CD14-positive monocyte (primary cell): ENCODE data around the gene ARID3B. TPM values are rescaled to one million over a fixed set of nuclear protein-coding genes. Genes with fewer than 3 reads are reported as not detected.
A peak's percentile ranks its signal among the peaks of the same experiment; 100 is the strongest.

Experiments used
- DNase-seq, 3 donors: peaks; one replicate each; pipeline ENCODE4 v3.0.0-alpha.2; 2011 to 2022
- H2AFZ ChIP-seq: 2 replicates; pipeline ENCODE4 v1.6.0; 2012; ENCODE audit warnings: mild to moderate bottlenecking, low read depth, low read length, inconsistent platforms; ENCODE audit not compliant: insufficient read depth, poor library complexity, severe bottlenecking
- H3K27ac ChIP-seq, 2 donors: 1 replicate in 1 of 2; 2 replicates in 1 of 2; pipeline ENCODE4 v1.5.1; 2012 to 2013; ENCODE audit warnings: low read length in 2 of 2, control low read depth in 1 of 2, inconsistent platforms in 1 of 2, low read depth in 1 of 2, mild to moderate bottlenecking in 1 of 2
- H3K27me3 ChIP-seq, 2 donors: one replicate each; pipeline versions ENCODE4 v1.6.0 to v1.6.1; 2011 to 2013; ENCODE audit warnings: low read length in 2 of 2; ENCODE audit not compliant: control insufficient read depth in 2 of 2, insufficient read depth in 2 of 2
- H3K36me3 ChIP-seq, 2 donors: replicated peaks in 1 of 2; 1 replicate in 1 of 2; 2 replicates in 1 of 2; pipeline versions ENCODE4 v1.5.1 to v1.6.1; 2012 to 2013; ENCODE audit warnings: low read length in 2 of 2, control low read depth in 1 of 2, inconsistent platforms in 1 of 2, mild to moderate bottlenecking in 1 of 2; ENCODE audit not compliant: insufficient read depth in 2 of 2, control insufficient read depth in 1 of 2
- H3K4me1 ChIP-seq, 2 donors: 1 replicate in 1 of 2; 2 replicates in 1 of 2; pipeline versions ENCODE4 v1.5.1 to v1.6.1; 2012 to 2013; ENCODE audit warnings: low read length in 2 of 2, control low read depth in 1 of 2, inconsistent platforms in 1 of 2, mild to moderate bottlenecking in 1 of 2, moderate library complexity in 1 of 2; ENCODE audit not compliant: insufficient read depth in 2 of 2, control insufficient read depth in 1 of 2
- H3K4me2 ChIP-seq: replicated peaks from 2 replicates; pipeline ENCODE3; 2012; ENCODE audit warnings: low read length, moderate library complexity, mild to moderate bottlenecking; ENCODE audit not compliant: poor library complexity, severe bottlenecking; ENCODE audit errors: extremely low read depth
- H3K4me3 ChIP-seq, 3 experiments: fragments of 200-600 bp in 1 of 3; sonication (generic) in 1 of 3; replicated peaks in 1 of 3; 1 replicate in 2 of 3; 2 replicates in 1 of 3; pipeline ENCODE4 v1.5.1; 2011 to 2013; ENCODE audit warnings: low read length in 3 of 3, mild to moderate bottlenecking in 3 of 3, control low read depth in 2 of 3, low read depth in 2 of 3, inconsistent platforms in 1 of 3, moderate library complexity in 1 of 3
- H3K79me2 ChIP-seq: 2 replicates; pipeline ENCODE4 v1.6.0; 2012; ENCODE audit warnings: mild to moderate bottlenecking, control low read depth, inconsistent platforms, low read length, moderate library complexity; ENCODE audit not compliant: insufficient read depth
- H3K9ac ChIP-seq: 2 replicates; pipeline ENCODE4 v1.6.0; 2017; ENCODE audit warnings: low read length, mild to moderate bottlenecking; ENCODE audit not compliant: insufficient read depth, poor library complexity, severe bottlenecking
- H3K9me3 ChIP-seq, 2 donors: replicated peaks in 1 of 2; 1 replicate in 1 of 2; 2 replicates in 1 of 2; pipeline versions ENCODE4 v1.5.1 to v1.6.1; 2012 to 2013; ENCODE audit warnings: low read length in 2 of 2, control low read depth in 1 of 2; ENCODE audit not compliant: control insufficient read depth in 1 of 2, insufficient read depth in 1 of 2
- H4K20me1 ChIP-seq: 2 replicates; pipeline ENCODE4 v1.6.0; 2012; ENCODE audit warnings: mild to moderate bottlenecking, low read length, control low read depth, moderate library complexity; ENCODE audit not compliant: insufficient read depth
- H3K27ac Mint-ChIP-seq, 7 donors: one replicate each; pipeline ENCODE4 v1.8.0; 2020; ENCODE audit warnings: mild to moderate bottlenecking in 7 of 7, mixed read lengths in 7 of 7, moderate library complexity in 6 of 7, inconsistent platforms in 2 of 7
- H3K27me3 Mint-ChIP-seq, 3 donors: one replicate each; pipeline ENCODE4 v1.8.0; 2021 to 2022; ENCODE audit warnings: low read depth in 3 of 3, mild to moderate bottlenecking in 3 of 3, mixed read lengths in 3 of 3, moderate library complexity in 3 of 3, inconsistent platforms in 1 of 3
- H3K36me3 Mint-ChIP-seq, 2 donors: one replicate each; pipeline ENCODE4 v1.8.0; 2020; ENCODE audit warnings: mixed read lengths in 2 of 2, inconsistent platforms in 1 of 2, mild to moderate bottlenecking in 1 of 2
- H3K4me1 Mint-ChIP-seq: one replicate; pipeline ENCODE4 v1.8.0; 2020; ENCODE audit warnings: mild to moderate bottlenecking, mixed read lengths
- H3K4me3 Mint-ChIP-seq, 2 donors: one replicate each; pipeline ENCODE4 v1.8.0; 2020; ENCODE audit warnings: mild to moderate bottlenecking in 2 of 2, mixed read lengths in 2 of 2, moderate library complexity in 1 of 2
- H3K9me3 Mint-ChIP-seq, 7 donors: one replicate each; pipeline ENCODE4 v1.8.0; 2020 to 2022; ENCODE audit warnings: mixed read lengths in 7 of 7, mild to moderate bottlenecking in 6 of 7, moderate library complexity in 6 of 7, inconsistent platforms in 2 of 7
- CTCF ChIP-seq: fragments of 200-600 bp; IDR thresholded peaks from one replicate; pipeline ENCODE4 v1.8.0; 2022; ENCODE audit warnings: antibody characterized with exemption, mild to moderate bottlenecking
- WGBS: methylation state at CpG from one replicate; pipeline ENCODE4 v1.1.5; 2013; ENCODE audit warnings: missing lambda C conversion rate; ENCODE audit not compliant: insufficient coverage; 5-methylcytosine and 5-hydroxymethylcytosine counted together
- intact Hi-C, 2 donors: fragments of 100-400 bp; cut with micrococcal nuclease; formaldehyde crosslinking; loops; one replicate each; pipeline versions ENCODE4 v1.15.0 to v1.15.1; 2023
- polyA plus RNA-seq, 3 donors: library from polyadenylated mRNA; depleted of rRNA in 1 of 3; unstranded in 2 of 3; stranded (reverse) in 1 of 3; fragments of 300-500 nt in 2 of 3; fragments of >200 nt in 1 of 3; fragmentation: Illumina TruSeq in 2 of 3; gene quantifications; 1 replicate in 2 of 3; 2 replicates in 1 of 3; pipeline ENCODE4 v1.2.3, GENCODE V29; 2012 to 2021

The ARID3B gene
- polyA plus RNA-seq, 3 donors: 2.3 to 17.4 (median 4.4) TPM

GRCh38 chr15:74542166-74543042 lies 1.4 kb downstream of the ARID3B start:
- H3K27ac Mint-ChIP-seq: peak overlapping the region; percentile 82 to 95 (median 91)
- peaks cover 31 to 33% of the 10 kb centered on the region in 2 donors for H3K36me3 Mint-ChIP-seq
- 50% methylated on average over 2 of the region's 8 CpGs for WGBS
- peaks cover 39 to 59% of the 10 kb centered on the region in 2 donors for H3K4me1 ChIP-seq
- H3K4me3 Mint-ChIP-seq: peak overlapping the region; percentile 92 to 96
- peaks cover 5 to 11% (median 8%) of the 10 kb centered on the region in 3 donors for H3K27me3 Mint-ChIP-seq
- intact Hi-C loops: loop anchor here (5.0 to 10.0 kb wide), 4 partner anchors 55 to 912 kb away; partner anchors contain the start of genes CLK3 (in 1 of the 2), SIN3A (in 1 of the 2) and UBL7 (in 1 of the 2)
- H3K4me3 ChIP-seq: peak overlapping the region; percentile 73 to 91 (median 79)
- peak overlapping the region in 1 of 2 donors; percentile 81 for H3K27ac ChIP-seq
- peak overlapping the region; percentile 100 for H3K4me2 ChIP-seq
- H3K27me3 ChIP-seq: no peaks in the 10 kb centered on the region
- H2AFZ ChIP-seq: peak overlapping the region; percentile 82
- H3K9me3 ChIP-seq: no peaks in the 10 kb centered on the region
- peaks cover 0 to 9% of the 10 kb centered on the region in 2 donors for H3K36me3 ChIP-seq
- peak; percentile 12 to 41 (median 32) for DNase-seq
- H4K20me1 ChIP-seq: peaks cover 53% of the 10 kb centered on the region
- H3K9ac ChIP-seq: peak overlapping the region; percentile 82
- peaks cover 36% of the 10 kb centered on the region for H3K79me2 ChIP-seq
- TF ChIP-seq CTCF: no peak
- H3K9me3 Mint-ChIP-seq: peaks cover 0 to 2% (median 0%) of the 10 kb centered on the region in 7 donors
- H3K4me1 Mint-ChIP-seq: peaks cover 57% of the 10 kb centered on the region

- no peak for DNase-seq
- Histone ChIP-seq H3K4me1 (peaks cover 39 to 59% of the 10 kb centered on the region in 2 donors), H4K20me1 (peaks cover 60% of the 10 kb centered on the region), H3K4me3 (no peak overlapping the region), H3K9me3 (no peaks in the 10 kb centered on the region), H3K9ac (no peak overlapping the region), H3K36me3 (peaks cover 3 to 16% of the 10 kb centered on the region in 2 donors), H3K27ac (no peak overlapping the region), H3K27me3 (no peaks in the 10 kb centered on the region), H3K4me2 (peak overlapping the region; percentile 100), H2AFZ (no peak overlapping the region), H3K79me2 (peaks cover 43% of the 10 kb centered on the region)
- Mint-ChIP-seq H3K4me1 (peaks cover 59% of the 10 kb centered on the region), H3K27me3 (peaks cover 5 to 11% (median 8%) of the 10 kb centered on the region in 3 donors), H3K36me3 (peaks cover 37 to 39% of the 10 kb centered on the region in 2 donors), H3K9me3 (peaks cover 0 to 2% (median 0%) of the 10 kb centered on the region in 7 donors), H3K4me3 (peak overlapping the region in 1 of 2 donors; percentile 92), H3K27ac (no peak overlapping the region)
- intact Hi-C loops: loop anchor here (5.0 to 10.0 kb wide), 4 partner anchors 54 to 912 kb away; partner anchors contain the start of genes CLK3 (in 1 of the 2), SIN3A (in 1 of the 2) and UBL7 (in 1 of the 2)
- WGBS: no CpG with 5 or more reads among the region's 3 CpGs
- no peak for TF ChIP-seq CTCF
Measured at GRCh38 chr15:74543043-74543422, 2.0 kb downstream of the ARID3B start.
